NCI-H1092 (cell line): ENCODE results near the gene DLG2.
"Not testable (repeated sequence)": the region's sequence is repeated elsewhere in the genome, so short reads cannot be mapped to it uniquely, and the experiment has no call there.

ENCODE experiments used
- DNase-seq: peaks from one replicate; lab custom pipeline; 2025; lab: John Stamatoyannopoulos, UW

The DLG2 gene

GRCh38 chr11:85231588-85231987, 395.6 kb downstream of the DLG2 start:
- no peak for DNase-seq

- DNase-seq, result not testable (repeated sequence)
Observed at GRCh38 chr11:85229723-85230122, 397.4 kb downstream of the DLG2 start.

GRCh38 chr11:85196968-85197367, 430.2 kb downstream of the DLG2 start:
- no peak for DNase-seq

- DNase-seq, result no peak
Observed at GRCh38 chr11:85195934-85196333, 431.2 kb downstream of the DLG2 start.

GRCh38 chr11:85187992-85188391, 439.2 kb downstream of the DLG2 start:
- no peak for DNase-seq

- no peak for DNase-seq
Observed at GRCh38 chr11:85184721-85185120, 442.4 kb downstream of the DLG2 start.

GRCh38 chr11:85182441-85183387, 444.4 kb downstream of the DLG2 start:
- DNase-seq, result peak; percentile 29

- no peak for DNase-seq
Observed at GRCh38 chr11:85180528-85180927, 446.6 kb downstream of the DLG2 start.

- DNase-seq, result no peak
Observed at GRCh38 chr11:85171648-85172257, 455.4 kb downstream of the DLG2 start.

- no peak for DNase-seq
Observed at GRCh38 chr11:85170184-85170583, 457.0 kb downstream of the DLG2 start.

- DNase-seq, result no peak
Observed at GRCh38 chr11:85167471-85167870, 459.7 kb downstream of the DLG2 start.

- DNase-seq, result no peak
Observed at GRCh38 chr11:85167038-85167437, 460.1 kb downstream of the DLG2 start.

GRCh38 chr11:85165819-85166218, 461.3 kb downstream of the DLG2 start:
- no peak for DNase-seq

- no peak for DNase-seq
Observed at GRCh38 chr11:85164743-85165142, 462.4 kb downstream of the DLG2 start.

- no peak for DNase-seq
Observed at GRCh38 chr11:85154294-85154693, 472.9 kb downstream of the DLG2 start.

GRCh38 chr11:85137597-85137996, 489.5 kb downstream of the DLG2 start:
- DNase-seq, result peak; percentile 41

- no peak for DNase-seq
Observed at GRCh38 chr11:85133636-85134035, 493.5 kb downstream of the DLG2 start.

- peak; percentile 7 for DNase-seq
Observed at GRCh38 chr11:85132851-85133585, 494.1 kb downstream of the DLG2 start.

- peak; percentile 37 for DNase-seq
Observed at GRCh38 chr11:85127349-85127748, 499.8 kb downstream of the DLG2 start.

GRCh38 chr11:85123752-85124231, 503.4 kb downstream of the DLG2 start:
- no peak for DNase-seq

GRCh38 chr11:85118151-85118550, 509.0 kb downstream of the DLG2 start:
- DNase-seq, result no peak

- no peak for DNase-seq
Observed at GRCh38 chr11:85115798-85116197, 511.3 kb downstream of the DLG2 start.
